RWPE2 (cell line): Measurements from ENCODE around the gene PGBD4.

Source experiments
- ATAC-seq: fragments of 200-7000 bp; cut with Tn5 transposase; 3 replicates; pipeline ENCODE4 v1.9.1; 2021; ENCODE audit warnings: low read depth
- DNase-seq: peaks from one replicate; pipeline ENCODE4 v3.0.0-alpha.2; 2020; ENCODE audit warnings: low spot score
- H3K27ac ChIP-seq: fragments of 450-650 bp; 2 replicates; pipeline ENCODE4 v1.5.1; 2017; ENCODE audit warnings: mild to moderate bottlenecking; ENCODE audit not compliant: poor library complexity, severe bottlenecking
- H3K27me3 ChIP-seq: fragments of 250-450 bp; sonication (Bioruptor Pico); 2 replicates; pipeline ENCODE4 v1.5.1; 2021; ENCODE audit warnings: mild to moderate bottlenecking, moderate library complexity; ENCODE audit not compliant: insufficient read depth, poor library complexity, severe bottlenecking
- H3K36me3 ChIP-seq: fragments of 250-450 bp; sonication (Bioruptor Pico); 2 replicates; pipeline ENCODE4 v1.5.1; 2020; ENCODE audit warnings: low read depth, mild to moderate bottlenecking, moderate library complexity
- H3K4me1 ChIP-seq: fragments of 250-450 bp; sonication (Bioruptor Pico); 2 replicates; pipeline ENCODE4 v1.5.1; 2021; ENCODE audit warnings: mild to moderate bottlenecking, moderate library complexity; ENCODE audit not compliant: insufficient read depth, poor library complexity, severe bottlenecking
- H3K4me3 ChIP-seq: fragments of 250-450 bp; sonication (Bioruptor Pico); 2 replicates; pipeline ENCODE4 v1.5.1; 2021; ENCODE audit warnings: mild to moderate bottlenecking, moderate library complexity; ENCODE audit not compliant: severe bottlenecking
- H3K9me3 ChIP-seq: fragments of 250-450 bp; sonication (Bioruptor Pico); 2 replicates; pipeline ENCODE4 v1.5.1; 2021; ENCODE audit warnings: mild to moderate bottlenecking, moderate library complexity; ENCODE audit not compliant: severe bottlenecking
- CTCF ChIP-seq: fragments of 450-650 bp; IDR thresholded peaks from one replicate; pipeline ENCODE4 v1.5.1; 2017; ENCODE audit warnings: mild to moderate bottlenecking, moderate library complexity; ENCODE audit not compliant: poor library complexity, severe bottlenecking

PGBD4 gene

GRCh38 chr15:34101366-34102174 is at the start of gene PGBD4, which contains the start of gene EMC7:
TSS of gene PGBD4 (plus strand) at chr15:34102083. CDS start at chr15:34102532, 449 bp downstream.
TSS of gene EMC7 (minus strand) at chr15:34101862. CDS start at chr15:34101839, 23 bp downstream.
- Histone ChIP-seq H3K36me3 (peaks cover 15% of the 10 kb centered on the region), H3K4me1 (peaks cover 10% of the 10 kb centered on the region), H3K27me3 (no peaks in the 10 kb centered on the region), H3K4me3 (peak within 1 kb of the TSS; percentile 85), H3K9me3 (no peaks in the 10 kb centered on the region), H3K27ac (peak within 1 kb of the TSS; percentile 48)
- DNase-seq (peak; percentile 100), ATAC-seq (peak; percentile 98)
- no peak for TF ChIP-seq CTCF

GRCh38 chr15:34054081-34054707 is 47.7 kb upstream of the PGBD4 start:
- no peak for DNase-seq
- H3K36me3 ChIP-seq, result no peaks in the 10 kb centered on the region
- no peak overlapping the region for H3K27ac ChIP-seq
- no peak for TF ChIP-seq CTCF
- no peaks in the 10 kb centered on the region for H3K27me3 ChIP-seq
- ATAC-seq, result no peak
- no peaks in the 10 kb centered on the region for H3K4me1 ChIP-seq
- H3K4me3 ChIP-seq, result no peak overlapping the region
- peaks cover 16% of the 10 kb centered on the region for H3K9me3 ChIP-seq

- H3K9me3 ChIP-seq, result peaks cover 6% of the 10 kb centered on the region
- H3K36me3 ChIP-seq, result no peaks in the 10 kb centered on the region
- ATAC-seq, result peak; percentile 84
- no peak overlapping the region for H3K4me3 ChIP-seq
- no peak for DNase-seq
- TF ChIP-seq CTCF, result no peak
- no peak overlapping the region for H3K27ac ChIP-seq
- H3K27me3 ChIP-seq, result no peaks in the 10 kb centered on the region
- H3K4me1 ChIP-seq, result no peaks in the 10 kb centered on the region
Measured at GRCh38 chr15:34055868-34056595, 45.9 kb upstream of the PGBD4 start.

GRCh38 chr15:34056911-34057310 is 45.0 kb upstream of the PGBD4 start:
- ATAC-seq (no peak), DNase-seq (no peak)
- no peaks in the 10 kb centered on the region for H3K27me3 ChIP-seq
- H3K9me3 ChIP-seq, result no peaks in the 10 kb centered on the region
- H3K36me3 ChIP-seq, result no peaks in the 10 kb centered on the region
- no peak overlapping the region for H3K27ac ChIP-seq
- no peaks in the 10 kb centered on the region for H3K4me1 ChIP-seq
- H3K4me3 ChIP-seq, result no peak overlapping the region
- no peak for TF ChIP-seq CTCF
